Medulla oblongata (tissue), 1 donor: Measurements from ENCODE around the gene PPP2R5A.
"Not testable (repeated sequence)": the region's sequence is repeated elsewhere in the genome, so short reads cannot be mapped to it uniquely, and the experiment has no call there.

ENCODE experiments used
- DNase-seq: peaks from one replicate; pipeline ENCODE4 v3.0.0-alpha.2; 2015; ENCODE audit errors: extremely low spot score

The PPP2R5A gene

DNA sequence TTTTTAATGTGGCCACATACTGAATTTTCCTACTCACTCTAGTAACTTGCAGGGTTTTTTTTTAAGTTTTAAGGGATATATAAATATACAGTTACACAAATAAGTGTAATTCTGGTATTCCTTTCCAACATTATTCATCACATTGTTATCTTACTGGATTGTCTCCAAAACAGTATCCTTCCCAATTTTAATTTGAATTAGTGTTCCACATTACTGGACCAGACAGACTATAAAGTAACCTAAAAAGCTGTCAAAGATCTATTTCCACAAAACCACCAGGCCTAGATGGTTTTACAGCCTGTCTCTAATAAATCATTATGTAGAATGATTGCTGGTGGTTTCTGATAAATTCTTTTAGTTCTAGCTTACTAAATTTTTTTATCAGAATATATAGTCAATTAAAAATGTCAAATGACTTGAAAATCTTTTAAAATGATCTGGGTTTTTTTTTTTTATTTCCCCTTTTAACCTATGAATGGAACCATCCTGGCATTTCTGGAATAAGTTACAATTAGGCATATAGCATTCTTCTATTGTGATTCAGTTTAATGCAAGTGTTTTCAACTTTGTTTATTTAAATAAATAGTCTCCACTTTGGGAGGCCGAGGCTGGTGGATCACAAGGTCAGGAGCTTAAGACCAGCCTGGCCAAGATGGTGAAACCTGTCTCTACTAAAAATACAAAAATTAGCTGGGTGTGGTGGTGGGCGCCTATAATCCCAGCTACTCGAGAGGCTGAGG lies 70.2 kb downstream of the PPP2R5A start:
- no peak for DNase-seq

DNA sequence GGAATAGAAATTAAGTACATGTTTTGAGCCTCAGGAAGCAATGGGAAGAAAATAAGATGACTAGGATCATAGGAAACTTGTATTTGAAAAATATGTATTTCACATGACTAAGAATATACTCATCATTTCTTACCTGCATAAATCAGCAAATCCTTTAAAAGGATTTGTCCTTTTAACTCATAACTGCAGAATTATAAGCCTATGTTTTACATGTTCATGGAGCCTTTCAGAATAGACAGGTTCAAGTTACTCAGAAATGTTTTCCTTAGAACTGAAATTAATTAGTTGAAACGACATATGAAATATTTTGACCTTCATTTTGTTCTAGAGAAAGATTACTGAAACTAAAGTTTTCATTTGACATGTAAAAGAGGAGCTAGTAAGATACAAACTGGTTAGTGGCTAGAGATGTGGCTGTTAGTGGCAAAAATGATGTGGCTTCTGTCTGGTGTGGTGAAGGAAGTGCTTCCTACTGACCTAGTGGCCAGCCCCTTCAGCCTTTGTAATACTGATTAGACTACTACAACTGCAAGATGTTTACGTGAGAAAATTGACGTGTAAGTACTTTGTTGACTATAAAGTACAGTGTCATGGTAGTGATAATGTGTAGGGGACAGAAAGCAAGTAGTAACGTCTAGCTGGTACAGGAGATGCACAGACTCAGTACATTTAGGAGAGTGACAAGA lies 74.7 kb downstream of the PPP2R5A start:
- DNase-seq = no peak

DNA sequence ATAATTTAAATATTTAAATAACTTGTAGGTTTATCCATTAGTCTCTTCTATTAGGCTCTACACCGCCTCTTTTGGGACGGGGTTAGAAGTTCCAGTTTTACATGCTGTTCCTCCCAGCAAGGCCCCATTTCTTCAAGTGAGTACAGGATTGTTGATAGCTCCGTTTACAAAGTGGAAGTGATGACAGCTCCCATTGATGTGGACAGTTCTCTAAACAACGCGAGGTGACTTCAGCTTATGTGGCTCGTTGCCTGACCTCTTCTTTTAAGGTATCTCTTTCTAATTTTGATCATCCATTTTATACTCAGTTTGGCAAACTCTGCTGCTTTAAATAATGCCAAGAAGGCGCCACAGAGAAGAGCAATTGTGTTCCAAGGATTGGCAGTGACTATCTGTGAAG lies 79.8 kb downstream of the PPP2R5A start:
- peak; percentile 33 for DNase-seq

DNA sequence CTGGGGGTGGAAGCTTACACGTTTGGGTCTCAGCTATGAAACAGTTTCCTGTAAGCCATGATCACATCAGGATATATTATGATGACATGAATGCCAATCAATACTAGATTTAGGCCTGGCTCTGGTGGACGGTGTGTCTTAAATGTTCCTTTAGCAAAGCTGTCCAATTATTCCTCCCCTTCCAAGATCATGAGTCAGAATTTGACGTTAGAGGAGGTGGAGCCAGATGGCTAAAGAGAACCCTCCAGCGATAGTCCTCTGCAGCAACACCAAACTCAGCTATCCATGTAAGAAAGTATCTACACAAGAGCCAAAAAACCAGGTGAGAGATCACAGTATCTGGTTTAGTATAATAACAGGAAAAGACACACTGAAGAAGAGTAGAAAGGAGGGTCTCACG lies 81.7 kb downstream of the PPP2R5A start:
- no peak for DNase-seq

DNA sequence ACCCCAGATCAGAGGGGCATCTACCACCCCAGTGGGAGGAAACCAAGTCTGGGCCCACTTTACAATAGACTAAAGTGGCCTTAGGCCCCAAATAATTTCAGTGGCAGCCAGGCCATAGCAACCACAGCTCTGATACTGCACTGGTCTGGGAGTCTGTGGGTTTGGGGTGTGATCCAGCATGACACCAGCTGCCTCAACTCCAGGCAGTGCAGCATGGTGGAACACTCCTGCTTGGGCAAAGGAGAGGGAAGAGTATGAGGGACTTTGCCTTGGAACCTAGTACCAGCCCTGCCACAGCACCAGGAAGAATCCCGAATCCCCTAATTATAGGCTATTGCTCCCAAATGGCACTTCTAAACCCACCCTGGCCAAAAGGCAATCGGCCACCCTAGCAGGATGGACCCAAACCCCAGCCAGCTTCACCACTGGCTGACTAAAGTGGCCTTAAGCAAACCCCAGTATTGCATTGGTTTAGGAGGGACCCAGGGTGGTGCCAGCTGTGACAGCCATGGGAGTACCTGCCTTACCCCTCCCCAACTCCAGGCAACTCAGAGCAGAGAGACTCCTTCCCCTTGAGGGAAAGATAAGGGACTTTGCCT lies 82.4 kb downstream of the PPP2R5A start:
- no peak for DNase-seq

DNA sequence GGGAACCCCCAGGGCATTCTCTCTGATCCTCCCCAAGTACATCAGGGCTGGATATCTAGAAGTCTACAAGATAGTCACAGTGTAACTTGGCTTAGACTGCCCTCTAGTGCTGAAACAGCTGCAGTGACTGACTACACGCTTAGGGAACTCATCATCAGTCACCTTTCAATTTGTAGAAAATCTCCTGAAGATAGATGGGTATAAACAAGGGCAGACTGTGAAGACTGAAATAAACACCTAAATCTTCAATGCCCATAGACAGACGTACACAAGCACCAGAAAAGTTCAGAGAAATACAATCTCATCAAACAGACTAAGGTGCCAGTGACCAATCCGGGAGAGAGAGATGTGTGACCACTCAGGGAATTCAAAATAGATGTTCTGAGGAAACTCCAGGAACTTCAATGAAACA lies 82.9 kb downstream of the PPP2R5A start:
- peak; percentile 73 for DNase-seq

DNA sequence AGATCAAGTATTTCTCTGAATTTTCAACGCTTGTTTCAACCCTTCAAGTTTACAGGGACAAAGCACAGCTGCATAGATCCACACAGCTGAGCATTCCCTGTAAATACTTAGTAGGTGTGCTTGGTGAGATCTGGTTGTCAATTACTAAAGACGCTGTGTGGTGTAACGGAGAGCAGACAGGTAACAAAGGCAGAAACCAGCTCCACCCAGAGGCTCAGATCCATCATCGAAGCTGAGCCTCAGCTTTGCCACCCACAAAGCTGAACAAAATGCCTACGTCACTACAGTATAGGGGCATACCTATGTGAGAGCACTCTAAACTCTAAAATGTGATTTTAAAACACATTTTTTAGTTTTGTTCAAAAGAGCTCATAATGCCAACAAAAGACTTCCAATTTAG lies 90.8 kb downstream of the PPP2R5A start:
- DNase-seq = no peak

DNA sequence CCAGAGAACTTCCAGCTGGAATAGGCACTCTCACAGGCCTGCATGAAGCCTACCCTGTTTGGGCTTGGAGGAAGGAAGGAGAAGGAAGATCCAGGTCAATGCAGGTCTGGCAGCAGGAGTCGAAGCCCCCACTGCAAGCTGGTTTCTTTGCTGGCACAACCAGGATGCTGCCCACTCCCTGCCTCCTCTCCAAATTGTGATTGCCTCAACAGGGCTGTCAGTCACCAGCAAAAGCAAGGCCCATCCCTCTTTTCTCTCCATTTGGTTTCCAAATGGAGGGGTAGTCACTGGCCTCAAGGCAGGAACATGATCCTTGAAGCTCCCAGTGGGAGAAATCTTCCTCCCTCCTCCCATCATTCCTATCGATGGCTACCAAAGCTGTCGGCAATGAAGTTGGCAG lies 92.4 kb downstream of the PPP2R5A start:
- no peak for DNase-seq

DNA sequence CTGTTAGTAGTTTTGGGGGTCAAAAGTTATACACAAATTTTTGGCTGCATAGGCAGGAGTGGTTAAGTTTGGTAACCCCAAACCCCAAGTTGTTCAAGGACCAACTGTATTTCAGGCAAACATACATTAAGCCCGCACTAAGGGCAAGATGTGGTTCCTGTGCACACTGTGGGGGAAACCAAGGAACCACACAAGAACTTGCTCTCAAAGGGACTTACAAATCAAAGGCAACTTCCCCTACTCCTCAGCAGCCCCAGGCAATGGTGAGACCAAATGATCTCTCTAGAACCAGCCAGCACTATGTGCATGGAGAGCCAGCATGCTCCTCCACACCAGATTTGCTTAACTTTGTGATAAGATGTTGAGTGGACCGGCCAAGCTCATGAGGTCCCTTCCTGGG lies 94.2 kb downstream of the PPP2R5A start:
- no peak for DNase-seq

DNA sequence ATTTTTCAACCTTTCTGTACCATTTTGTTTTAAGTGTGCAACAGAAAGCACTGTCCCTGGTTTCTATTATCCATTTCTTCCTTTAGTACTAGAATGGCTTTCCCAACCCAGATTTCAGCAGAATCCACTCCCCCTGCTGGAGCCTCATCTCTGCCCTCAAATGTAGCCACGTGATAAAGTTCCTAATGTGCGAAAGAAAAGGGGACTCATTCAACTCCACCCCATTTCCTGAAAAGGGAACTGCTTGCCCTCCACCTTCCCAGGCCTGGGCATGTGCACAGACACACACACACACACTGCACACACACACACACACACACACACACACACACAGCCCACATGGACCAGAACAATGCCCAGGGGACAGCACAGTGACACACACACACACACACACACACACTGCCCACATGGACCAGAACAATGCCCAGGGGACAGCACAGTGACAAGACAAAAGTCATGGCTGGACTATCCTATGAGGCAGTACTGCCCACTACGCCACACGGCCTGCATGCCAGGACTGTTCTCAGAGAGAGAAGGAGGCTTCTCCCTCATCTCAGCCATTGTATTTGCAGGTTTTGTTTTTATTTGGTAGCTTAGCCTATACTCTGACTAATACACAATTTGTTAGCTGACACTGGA lies 96.3 kb downstream of the PPP2R5A start:
- no peak for DNase-seq

DNA sequence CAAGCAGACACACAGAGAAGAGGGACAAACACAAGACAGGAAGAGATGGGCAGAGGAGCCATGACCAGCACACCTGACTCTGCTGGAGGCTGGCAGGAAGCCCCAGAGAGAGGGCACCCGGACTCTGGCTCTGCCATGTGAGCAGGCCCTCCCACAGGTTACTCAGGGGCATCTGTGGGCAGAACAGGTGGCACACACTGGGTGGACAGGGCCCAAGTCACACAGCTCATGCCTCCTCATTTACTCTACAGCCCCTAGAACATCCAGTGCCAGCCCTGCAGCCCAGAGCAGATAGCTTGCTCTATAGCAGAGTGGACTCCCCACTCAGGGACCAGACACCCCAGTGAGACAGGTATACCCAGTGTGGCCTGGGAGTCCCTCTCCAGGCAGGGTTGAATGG lies 100.8 kb downstream of the PPP2R5A start:
- no peak for DNase-seq

DNA sequence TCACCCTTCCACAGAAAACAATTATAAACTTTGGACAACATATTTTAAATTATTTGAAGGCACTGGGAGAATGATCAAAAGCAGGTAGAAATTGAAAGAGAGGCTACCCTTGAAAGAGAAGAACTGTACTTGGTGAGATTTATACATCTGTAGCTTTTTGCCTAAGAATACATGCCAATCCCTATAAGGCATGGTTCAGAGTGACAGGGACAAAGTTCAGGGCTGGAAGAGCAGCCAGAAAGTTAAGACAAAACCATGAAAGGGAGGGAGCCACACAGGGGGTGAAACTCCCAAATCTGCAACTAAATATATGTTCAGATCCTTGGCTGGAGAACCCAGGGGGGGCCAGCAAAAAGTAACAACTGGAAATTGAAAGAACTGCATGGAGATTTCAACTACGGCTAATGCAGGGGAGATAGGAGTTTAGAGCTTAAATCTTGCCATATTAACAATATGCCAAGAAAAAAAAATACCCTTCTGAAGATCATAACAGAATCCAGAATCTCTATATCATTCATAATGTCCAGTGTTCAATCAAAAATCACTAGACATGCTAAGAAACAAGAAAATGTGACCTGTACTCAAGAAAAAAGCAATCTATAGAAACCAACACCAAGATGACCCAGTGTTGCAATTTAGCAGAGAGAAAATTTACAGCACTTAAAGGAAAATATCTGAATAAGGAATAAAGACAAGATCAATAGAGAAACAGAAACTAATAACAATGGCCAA lies 103.9 kb downstream of the PPP2R5A start:
- no peak for DNase-seq

DNA sequence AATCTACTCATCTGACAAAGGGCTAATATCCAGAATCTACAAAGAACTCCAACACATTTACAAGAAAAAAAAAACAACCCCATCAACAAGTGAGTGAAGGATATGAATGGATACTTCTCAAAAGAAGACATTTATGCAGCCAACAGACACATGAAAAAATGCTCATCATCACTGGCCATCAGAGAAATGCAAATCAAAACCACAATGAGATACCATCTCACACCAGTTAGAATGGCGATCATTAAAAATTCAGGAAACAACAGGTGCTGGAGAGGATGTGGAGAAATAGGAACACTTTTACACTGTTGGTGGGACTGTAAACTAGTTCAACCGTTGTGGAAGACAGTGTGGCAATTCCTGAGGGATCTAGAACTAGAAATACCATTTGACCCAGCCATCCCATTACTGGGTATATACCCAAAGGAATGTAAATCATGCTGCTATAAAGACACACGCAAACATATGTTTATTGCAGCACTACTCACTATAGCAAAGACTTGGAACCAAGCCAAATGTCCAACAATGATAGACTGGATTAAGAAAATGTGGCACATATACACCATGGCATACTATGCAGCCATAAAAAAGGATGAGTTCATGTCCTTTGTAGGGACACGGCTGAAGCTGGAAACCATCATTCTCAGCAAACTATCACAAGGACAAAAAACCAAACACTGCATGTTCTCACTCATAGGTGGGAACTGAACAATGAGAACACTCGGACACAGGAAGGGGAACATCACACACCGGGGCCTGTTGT lies 110.6 kb downstream of the PPP2R5A start:
- DNase-seq = not testable (repeated sequence)

DNA sequence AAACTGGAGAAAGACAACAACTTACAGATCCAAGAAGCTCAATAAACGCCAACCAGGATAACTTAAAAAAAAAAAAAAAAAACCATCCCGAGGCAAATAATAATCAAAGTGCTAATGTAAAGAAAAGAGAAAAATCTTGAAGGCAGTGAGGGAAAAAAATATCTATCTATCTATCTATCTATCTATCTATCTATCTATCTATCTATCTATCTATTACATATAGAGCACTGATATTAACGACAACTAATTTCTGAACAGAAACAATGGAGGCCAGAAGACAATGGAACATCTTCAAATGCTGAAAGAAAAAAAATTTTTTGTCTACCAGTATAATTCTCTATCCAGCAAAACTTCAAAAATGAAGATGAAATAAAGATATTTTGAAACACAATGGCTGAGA lies 111.4 kb downstream of the PPP2R5A start:
- DNase-seq = no peak

DNA sequence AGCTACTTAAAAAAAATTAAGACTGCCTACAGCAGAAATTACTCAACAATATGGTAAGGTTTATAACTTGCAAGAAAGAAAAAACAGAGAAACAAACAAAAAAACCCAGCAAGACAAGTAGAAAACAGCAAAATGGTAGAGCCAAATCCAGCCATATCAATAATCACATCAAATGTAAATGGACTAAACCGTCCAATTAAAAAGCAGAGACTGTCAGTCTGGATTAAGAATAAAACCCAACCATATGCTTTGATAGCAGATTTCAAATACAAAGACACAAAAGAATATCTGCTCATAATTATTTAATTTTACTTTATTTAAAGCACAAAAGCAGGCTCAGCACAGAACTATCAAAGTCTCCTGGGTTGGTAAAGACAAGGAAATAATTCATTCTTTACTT lies 112.0 kb downstream of the PPP2R5A start:
- no peak for DNase-seq

DNA sequence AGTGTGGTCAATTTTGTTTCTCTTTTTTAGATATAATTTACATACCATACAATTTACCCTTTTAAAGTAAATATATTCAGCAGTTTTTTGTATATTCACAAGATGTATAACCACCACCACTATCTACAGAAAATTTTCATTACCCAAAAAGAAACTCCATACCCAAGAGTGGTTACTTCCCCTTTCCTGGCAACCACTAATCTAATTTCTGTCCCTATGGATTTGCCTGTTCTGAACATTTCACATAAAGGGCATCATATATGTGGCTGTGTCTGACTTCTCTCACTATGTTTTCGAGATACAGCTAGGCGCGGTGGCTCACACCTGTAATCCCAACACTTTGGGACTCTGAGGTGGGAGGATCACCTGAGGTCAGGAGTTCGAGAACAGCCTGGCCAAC lies 115.8 kb downstream of the PPP2R5A start:
- DNase-seq = no peak

DNA sequence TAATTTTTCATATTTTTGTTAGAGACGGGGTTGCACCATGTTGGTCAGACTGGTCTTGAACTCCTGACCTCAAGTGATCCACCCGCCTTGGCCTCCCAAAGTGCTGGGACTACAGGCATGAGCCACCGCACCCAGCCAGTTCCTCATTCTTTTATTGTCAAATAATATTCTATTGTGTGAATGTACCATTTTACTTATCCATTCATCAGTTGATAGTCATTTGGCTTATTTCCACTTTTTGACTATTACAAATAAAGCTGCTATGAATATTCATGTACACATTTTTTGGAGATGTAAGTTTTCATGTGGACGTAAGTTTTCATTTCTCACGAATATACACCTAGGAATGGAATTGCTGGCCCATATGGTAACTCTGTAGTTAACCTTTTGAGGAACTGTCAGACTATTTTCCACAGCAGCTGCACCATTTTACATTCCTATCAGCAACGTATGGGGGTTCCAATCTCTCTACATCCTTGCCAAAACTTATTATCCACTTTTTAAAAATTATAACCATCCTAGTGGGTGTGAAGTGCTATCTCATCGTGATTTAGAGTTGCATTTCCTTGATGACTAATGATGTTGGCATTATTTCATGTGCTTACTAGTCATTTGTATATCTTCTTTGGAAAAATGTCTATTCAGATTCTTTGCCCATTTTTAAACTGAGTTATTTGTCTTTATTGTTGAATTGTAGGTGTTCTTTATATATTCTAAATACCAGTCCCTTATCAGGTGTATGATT lies 116.8 kb downstream of the PPP2R5A start:
- DNase-seq = no peak

DNA sequence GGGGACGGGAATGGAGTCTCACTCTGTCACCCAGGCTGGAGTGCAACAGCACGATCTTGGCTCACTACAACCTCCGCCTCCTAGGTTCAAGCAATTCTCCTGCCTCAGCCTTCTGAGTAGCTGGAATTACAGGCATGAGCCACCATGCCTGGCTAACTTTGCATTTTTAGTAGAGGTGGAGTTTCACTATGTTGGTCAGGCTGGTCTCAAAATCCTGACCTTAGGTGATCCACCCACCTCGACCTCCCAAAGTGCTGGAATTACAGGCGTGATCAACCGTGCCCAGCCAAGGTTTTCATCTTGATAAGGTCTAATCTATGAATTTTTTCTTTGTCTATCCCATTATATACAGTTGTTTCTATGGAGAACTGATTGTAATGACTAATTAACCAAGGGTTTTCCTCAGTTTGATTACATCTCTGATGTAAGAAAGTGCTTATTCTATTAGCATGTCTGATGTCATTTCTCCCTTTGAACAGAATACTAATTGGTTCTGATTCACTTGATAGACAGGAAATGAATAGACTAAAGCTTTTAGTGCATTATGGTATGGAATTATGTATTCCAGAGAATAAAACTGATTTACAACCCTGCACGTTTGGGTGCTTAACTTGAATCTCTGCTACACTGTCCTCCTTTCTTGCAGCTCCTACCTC lies 117.6 kb downstream of the PPP2R5A start:
- DNase-seq = no peak

DNA sequence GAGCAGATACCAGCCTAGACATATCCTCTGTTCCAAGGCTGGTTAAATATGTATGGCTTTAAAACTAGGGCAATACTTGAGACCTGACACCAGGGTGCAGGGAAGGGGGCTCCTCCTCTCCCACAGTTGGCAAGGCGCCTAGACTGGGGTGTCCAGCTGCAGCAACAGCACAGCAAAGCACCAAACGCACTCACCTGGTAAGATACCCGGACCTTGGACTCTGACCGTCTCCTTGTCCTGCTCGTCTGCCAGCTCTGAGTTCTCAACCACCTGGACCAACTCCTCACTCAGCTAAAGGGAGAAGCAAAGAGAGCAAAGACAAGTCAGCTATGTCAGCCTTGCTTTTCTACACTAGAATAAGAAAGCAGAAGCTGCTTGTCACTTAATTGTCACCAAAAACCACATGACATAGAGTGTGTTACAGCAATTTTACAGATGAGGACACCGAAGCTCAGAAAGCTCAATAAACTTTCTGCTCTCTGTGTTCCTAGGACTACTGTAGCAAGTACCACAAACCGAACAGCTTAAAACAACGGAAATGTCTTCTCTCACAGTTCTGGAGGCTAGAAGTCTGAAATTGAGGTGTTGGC lies 125.1 kb downstream of the PPP2R5A start:
- DNase-seq = no peak
